Stimulated activated CD4-positive, alpha-beta T cell treated with anti-CD3 and anti-CD28 coated beads, Interleukin-1b, Interleukin-23, amount 100 ng/mL, for 48 hours (primary cell): ENCODE results near the gene RRAS.

ENCODE experiments used
- DNase-seq: peaks from one replicate; pipeline ENCODE4 v3.0.0-alpha.2; 2020

The RRAS gene

DNA sequence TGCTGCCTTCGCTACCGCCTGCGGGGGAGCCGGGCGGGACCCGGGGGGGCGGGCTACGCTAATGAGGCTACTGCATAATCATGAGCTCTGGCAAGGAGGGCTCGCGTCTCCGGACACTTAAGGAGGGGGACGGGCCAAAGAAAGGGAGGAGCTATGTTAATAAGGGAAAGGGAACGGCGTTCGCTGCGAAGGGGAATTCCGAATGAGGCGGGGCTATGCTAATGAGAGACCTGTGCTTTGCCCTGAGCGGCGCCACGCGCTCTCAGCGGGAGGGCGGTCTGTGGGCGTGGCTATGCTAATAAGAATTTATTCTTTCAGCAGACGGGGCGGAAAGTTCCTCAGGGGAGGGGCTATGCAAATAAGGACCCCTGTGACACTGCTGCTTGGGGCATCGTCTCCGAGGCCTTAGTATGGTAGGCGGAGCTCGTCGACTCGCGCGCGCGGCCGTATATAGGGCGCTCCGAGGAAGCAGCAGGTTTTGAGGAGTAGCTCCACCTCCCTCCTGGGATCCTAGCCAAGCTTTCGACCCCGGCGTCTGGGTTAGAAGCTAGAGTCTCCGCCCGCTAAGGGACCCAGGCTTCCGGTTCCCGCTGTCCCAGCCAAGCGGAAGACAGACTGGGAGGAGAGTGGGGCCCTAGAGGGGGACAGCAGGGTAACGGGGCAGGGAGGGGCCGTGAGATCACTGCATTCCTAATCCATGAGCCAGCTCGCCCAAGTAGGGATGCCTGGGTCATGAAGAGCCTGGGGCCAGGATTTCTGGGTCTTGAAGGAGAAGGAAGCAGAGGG is at the start of gene RRAS:
Gene RRAS, minus strand, starts transcription at position 31 of the 786 bp plus-strand sequence. CDS start 45 bp downstream, outside the sequence.
- DNase-seq, result peak; percentile 100

DNA sequence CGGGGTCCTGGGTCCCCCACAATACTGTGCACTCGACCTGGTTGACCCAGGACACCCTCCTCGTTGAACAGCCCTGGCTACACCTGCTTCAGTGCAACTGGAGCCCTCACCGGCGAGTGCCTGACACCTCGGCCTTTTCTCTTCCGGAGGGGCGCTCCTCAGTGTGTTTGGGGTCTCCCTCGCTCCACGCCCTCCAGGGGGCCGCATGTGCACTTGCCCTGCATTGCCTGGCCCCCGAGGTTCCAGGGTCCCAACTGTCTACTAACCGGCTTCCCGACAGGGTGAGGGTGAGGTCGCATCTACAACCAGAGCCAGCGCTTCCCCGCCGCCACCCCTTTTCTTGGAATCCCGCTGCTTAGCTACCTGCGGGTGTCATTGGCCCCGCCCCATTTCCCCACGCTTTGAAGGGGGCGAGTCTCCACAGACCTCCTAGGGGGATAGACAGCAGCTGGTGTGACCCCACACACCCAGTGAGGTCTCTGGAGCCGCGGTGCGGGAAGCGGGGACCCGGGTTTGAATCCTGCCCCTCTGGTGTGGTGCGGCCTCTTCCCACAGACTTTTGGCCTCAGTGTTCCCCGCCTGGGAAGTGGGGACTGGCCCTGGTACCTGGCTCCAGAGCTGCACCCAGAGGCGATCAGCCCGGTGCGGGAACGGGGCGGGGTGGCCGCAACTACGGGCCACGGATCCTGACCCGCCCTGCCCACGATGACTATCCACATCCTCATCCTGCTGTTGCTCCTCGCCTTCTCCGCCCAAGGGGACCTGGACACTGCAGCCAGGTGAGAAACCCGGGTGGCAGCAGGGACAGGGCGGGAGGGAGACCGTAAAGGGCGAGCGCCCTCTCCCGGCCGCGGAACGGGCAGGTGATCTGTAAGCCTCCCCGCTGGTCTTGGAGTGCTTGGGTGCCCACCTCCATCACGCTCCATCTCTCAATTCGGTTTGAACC is 49.5 kb upstream of the RRAS start, which contains the start of gene ADM5:
Gene ADM5, plus strand, starts transcription at position 462 of the 946 bp plus-strand sequence. Its CDS starts 244 bp downstream, at position 706.
- DNase-seq, result peak; percentile 43

DNA sequence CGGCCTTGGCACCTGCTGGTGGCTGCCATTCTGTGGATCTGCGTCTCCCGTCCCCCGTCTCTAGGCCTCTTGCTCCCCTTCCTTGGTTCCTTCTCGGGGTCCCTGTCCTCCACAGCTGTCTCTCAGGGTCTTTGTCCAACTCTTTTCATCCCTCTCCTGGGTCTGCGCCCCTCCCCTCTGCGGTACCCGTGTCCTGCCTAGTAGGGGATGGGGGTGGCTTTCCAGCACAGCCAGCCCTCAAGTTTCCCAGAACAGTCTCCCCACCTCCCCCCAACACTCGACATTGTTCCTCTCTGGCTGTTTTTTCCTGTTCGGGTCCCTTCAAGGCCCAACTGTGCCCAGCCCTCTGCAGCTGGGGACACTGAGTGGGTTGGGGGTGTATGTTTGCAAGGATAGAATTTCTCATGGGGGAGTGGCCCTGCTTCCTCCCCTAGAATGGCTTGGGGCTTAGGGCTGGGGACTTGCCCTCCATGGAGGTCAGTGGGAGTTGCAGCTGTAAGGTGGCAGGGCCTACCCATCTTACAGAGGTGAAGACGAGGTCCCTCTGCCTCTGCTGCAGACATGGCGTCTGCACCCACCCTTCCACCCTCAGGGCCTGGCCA is 48.7 kb upstream of the RRAS start:
- DNase-seq, result no peak

DNA sequence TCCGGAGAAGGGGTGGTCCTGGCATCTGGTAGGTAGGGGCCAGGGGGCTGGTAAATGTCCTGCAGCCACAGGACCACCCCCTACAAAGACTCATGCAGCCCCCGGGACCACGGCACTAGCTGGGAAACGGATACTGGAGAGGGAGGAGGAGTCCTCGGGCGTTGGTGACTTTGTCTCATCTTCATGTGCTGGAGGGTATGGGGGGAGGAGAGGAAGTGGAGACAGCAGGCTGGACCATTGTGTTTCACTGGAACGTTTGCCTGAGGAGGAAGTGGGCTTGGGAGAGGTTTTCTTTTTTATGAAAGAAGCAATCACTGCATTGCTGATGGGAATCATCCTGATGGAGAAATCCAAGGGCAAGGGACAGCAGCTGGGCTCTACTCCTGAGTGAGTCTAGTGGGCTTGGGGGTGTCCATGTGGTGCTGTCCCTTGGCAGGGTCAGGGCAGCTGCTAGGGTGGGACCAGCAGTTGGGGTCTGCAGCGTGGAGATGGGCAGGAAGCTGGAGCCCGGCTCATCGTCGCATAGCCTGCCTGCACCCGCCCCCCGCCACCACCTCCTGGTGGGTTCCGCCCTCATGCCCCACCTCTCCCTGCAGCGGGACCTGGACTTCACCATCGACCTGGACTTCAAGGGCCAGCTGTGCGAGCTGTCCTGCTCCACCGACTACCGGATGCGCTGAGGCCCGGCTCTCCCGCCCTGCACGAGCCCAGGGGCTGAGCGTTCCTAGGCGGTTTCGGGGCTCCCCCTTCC is 47.8 kb upstream of the RRAS start:
- DNase-seq, result no peak

DNA sequence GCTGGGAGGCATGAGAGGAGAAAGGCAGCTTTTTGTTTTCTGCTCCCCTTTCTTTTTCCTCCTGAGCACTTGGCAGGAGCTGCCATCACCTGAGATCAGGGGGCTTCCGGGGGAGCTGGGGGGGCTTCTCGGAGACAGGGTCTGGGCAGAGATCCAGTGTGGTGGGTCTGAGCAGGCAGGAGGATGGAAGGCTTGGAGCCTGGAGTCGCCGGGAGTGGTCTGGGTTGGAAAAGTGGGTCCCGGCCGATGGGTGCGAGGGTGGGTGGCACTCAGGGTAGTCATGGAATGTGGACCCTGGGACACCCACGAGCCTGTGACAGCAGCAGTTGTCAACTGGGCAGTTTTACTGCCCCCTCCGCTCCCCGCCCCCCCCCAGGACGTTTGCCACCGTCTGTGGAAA is 47.2 kb upstream of the RRAS start:
- no peak for DNase-seq

DNA sequence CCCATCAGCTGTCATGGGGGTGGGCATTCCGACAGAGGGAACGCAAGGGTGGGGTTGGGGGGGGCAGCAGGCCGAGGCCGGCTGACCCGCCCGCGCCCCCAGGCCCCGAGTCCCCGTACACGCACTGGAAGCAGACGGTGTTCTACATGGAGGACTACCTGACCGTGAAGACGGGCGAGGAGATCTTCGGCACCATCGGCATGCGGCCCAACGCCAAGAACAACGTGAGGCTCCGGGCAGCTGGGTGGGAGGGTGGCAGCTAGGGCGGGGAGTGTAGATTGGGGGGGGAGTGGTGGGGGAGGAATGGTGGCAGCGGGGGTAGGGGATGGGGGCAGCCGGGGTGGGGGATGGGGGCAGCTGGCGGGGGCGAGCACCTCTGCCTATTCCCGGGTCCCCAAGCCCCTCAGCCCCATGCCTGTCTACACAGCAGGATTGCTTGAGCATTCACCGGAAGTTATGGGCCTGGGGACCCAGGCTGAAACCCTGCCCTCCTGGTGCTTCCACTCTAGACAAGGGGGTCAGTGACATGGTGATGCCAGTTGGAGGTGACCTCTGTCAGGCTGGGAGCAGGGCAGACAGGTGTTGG is 46.7 kb upstream of the RRAS start:
- DNase-seq, result no peak

DNA sequence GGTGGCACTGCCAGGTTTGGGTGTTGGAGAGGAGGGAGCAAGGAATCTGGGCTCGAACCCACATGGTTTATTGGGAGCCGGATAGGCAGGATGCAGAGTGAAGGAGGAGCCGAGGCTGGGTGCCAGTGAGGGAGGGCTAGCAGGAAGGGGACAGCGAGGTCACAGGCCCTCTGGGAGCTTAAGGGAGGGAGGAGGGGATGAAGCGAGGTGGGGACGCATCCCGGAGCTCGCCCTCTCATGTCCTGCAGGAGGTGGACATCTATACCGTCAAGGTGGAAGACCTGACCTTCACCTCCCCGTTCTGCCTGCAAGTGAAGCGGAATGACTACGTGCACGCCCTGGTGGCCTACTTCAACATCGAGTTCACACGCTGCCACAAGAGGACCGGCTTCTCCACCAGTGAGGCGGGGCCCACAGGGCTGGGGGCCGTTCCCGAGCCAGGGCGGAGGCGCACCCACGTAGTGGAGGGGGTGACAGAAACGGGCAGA is 45.9 kb upstream of the RRAS start:
- DNase-seq, result no peak

DNA sequence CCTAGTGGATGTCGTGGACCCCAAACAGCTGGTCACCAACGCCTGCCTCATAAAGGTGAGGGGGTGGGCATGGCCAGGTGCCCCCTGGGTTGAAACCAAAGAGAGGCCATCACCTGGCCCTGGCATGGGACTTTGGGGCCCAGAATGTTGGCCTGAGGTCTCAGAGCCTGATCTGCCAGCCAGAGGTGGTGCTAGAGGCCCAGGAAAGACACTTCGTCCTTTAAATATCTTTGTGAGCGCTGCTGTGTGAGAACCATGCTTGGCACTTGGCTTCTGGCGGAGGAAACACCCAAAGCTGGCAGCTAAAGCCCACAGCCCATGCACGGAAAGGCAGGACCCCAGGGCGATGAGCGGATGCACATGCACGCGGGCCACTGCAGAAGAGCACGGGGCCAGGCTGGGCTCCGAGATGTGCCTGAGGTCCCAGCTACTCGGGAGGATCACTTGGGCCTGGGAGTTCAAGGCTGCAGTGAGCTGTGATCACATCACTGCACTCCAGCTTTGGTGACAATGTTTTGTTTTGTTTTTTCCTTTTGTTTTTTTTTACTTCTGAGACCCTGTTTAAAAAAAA is 45.1 kb upstream of the RRAS start:
- DNase-seq, result no peak

DNA sequence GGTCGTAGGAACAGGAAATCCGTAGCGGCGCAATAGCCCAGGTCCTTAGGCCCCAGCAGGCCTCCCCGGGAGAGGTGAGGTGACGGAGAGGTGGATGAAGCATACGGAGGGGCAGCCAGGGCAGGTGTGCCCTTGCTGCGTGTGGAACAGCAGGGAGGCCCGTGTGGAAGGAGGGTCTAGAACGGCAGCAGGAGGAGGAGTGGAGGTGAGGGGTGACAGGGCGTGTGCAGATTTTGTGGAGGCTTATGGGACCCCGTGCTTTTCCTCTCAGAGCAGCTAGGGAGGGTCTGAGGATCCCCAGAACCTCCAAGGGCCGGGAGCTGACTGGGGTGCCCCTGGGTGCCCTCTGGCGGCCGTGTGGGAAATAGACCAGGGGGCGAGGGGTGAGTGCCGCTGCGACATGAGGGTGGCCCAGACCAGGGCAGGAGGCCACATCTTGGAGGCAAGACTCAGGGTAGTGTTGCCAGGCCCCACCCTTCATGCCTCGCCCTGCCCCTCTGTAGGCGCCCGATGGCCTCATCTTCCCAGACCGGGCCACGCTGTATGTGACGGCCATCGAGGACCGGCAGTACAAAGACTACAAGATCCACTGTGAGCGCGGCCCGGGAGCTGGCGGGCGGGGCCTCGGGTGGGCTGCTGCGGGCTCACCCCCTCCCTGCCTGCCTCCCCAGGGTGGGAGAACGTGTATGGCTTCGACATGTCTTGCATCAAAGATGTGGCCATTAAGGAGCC is 44.5 kb upstream of the RRAS start:
- DNase-seq, result no peak

DNA sequence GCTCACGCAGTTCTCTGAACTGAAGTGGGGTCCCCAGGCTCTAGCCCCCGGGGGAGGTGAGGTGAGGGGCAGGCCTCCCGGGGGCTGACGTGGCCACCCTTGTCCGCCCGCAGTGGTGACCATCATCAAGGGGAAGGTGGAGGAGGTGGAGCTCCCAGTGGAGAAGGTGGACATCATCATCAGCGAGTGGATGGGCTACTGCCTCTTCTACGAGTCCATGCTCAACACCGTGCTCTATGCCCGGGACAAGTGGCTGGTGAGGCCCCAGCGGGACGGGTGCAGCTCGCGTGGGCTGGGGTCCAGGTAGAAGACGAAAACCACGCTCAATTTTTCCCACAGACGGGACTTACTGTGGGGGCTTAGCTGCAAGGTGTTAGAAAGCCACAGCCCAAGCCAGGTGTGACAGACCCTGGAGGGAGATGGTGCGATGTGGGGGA is 43.9 kb upstream of the RRAS start:
- DNase-seq, result no peak

DNA sequence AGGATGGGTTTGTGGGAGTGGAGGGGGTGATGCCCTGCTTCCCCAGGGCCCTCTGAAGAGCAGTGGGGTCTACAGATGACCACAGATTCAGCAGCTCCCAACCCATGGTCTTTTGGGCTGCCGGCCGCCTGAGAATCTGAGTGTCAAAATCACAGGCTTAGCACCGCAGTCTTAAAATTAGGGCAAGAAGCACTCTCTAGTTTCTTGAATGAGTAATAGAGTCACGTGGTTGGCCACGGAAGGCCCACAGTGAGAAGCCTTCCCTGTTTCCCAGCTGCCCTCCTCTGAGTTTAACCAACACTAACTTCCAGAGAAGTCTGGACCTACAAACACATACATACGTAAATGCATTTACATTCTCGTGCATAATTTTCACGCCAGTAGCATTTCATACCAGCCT is 42.3 kb upstream of the RRAS start:
- no peak for DNase-seq

DNA sequence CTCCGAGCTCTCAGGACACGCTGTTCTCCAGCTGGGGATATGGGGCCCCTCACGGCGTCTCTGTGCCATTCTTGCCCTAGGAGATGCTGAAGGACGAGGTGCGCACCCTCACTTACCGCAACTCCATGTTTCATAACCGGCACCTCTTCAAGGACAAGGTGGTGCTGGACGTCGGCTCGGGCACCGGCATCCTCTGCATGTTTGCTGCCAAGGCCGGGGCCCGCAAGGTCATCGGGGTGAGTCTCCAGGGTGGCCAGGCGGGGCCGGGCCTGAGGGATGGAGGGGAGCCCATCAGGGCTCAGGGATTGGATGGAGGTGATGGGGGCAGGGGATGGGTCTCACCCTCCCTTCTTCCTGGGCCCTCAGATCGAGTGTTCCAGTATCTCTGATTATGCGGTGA is 41.9 kb upstream of the RRAS start:
- no peak for DNase-seq

DNA sequence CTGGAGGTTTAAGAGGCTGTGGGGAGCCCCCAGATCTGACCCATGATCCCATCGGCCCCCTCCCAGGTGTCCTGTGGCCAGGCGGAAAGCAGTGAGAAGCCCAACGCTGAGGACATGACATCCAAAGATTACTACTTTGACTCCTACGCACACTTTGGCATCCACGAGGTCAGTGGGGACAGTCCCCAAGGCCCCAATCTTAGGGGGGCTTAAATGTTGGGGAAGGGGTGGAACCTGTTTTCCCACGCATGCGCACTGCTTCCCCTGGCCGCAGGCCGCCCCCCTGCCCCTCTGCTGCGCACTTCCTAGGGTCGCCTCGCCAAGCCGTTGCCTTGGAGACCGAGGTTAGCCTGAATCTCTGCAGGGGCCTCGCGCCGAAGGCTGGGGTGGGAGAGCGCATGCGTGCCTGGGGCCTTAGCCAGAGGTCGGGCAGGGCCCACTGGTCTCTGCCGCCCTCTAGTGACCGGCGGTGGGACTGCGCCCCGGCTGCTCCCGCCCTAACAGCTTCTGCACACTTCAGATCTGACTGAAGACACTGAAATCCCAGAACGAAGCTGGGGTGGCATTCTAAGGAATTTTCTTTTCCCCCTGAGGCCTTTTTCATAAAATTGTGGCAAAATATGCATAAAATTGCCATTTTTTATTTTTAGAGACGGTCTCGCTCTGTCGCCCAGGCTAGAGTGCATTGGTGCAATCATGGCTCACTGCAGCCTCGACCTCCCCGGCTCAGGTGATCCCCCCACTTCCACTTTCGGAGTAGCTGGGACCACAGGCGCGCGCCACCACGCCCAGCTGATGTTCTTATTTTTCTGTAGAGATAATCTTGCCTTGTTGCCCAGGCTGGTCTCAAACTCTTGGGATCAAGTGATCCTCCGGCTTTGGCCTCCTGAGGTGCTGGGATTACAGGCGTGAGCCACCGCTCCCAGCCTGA is 40.7 kb upstream of the RRAS start:
- peak; percentile 93 for DNase-seq

DNA sequence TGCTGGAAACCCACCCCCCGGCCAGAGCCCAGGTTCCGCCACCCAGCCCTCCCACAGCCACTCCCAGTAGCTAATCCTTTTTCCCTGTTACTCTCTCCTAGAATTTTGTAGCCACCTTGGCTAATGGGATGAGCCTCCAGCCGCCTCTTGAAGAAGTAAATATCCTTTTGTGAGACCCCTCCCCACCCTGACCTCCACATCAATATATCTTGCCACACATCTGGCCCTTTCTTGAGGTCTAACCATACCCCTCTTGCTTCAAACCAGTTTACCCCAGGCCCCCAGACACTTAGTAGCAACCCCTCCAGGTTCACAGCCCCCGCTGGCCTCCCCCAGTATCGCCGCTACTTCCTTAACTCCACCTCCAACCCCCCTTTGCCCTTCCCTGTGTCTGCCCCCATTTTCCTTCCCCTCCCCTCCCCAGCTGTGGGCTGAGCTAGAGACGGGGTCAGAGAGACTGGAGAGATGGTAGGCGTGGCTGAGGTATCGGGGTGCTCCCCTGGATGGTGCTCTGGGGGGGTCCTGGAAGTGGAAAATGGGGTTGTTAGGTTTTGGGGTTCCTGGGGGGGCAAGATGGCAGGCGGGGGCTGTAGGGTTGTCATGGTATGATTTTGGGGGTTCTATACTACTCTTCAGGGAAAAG is 39.9 kb upstream of the RRAS start:
- DNase-seq, result no peak

DNA sequence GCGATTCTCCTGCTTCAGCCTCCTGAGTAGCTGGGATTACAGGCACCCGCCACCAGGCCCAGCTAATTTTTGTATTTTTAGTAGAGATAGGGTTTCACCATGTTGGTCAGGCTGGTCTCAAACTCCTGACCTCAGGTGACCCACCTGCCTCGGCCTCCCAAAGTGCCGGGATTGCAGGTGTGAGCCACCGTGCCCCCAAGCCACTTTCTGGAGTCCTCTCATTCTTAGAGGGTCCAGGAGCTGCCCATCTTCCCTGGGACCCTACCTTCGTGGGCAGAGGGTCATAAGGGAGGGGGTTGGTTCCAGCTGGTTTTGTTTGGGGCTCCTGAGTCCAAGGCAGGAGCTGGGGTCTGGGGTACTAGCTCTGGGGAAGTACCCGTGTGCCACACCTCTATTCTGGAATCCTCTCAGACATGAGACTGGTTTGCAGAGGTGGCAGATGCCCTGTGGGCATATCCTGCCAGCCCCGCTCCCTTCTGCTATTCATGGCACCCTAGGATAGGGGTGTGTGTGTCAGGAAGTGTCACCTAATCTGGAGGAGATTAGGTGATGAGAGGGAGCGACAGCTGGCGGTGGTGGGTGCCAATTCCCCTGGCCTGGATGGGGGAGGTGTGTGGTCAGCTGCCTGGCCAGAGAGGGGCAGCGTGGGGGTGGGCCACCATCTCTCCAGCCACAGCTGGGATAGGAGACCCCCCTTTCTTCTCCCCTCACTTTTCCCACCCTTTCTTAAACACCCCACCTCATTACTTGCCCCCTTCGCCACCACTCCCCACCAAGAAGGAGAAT is 39.2 kb upstream of the RRAS start:
- DNase-seq, result no peak

DNA sequence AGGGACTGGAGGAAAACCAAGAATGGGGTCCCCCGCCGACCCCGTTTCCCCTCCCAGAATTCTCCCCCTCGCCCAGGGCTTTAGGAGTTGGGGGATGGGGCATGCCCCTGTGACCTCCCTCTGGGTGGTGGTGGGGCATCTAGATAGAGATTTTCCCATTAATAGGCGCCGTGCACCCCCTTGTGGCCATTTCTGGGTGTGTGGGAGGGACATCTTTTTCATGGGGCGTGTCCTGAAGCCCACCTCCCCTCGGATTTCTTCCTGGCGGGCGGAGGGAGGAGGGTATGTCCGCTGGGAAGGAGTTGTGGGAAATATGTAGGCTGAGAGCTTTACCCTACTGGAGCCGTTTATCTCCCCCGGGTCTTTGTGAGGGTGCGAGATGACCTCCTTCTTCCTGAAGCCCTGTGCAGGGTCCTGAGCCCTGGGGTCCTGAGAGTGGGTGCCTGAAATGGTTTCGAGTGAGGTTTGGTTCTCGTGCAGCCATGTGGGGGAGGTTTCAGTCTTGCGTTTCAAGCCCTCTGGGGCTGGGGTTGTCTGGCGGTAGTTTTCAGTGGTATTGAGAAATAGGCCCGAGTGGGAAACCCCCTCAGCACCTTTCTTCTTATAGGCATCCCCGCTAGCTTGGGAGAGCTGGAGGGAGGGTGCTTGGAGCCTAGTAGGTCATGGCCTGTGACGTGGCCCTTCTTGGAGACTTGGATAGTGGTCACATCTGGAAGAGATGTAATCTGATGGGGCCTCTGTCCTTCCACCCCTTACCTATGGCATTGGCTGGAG is 38.1 kb upstream of the RRAS start:
- peak; percentile 84 for DNase-seq

DNA sequence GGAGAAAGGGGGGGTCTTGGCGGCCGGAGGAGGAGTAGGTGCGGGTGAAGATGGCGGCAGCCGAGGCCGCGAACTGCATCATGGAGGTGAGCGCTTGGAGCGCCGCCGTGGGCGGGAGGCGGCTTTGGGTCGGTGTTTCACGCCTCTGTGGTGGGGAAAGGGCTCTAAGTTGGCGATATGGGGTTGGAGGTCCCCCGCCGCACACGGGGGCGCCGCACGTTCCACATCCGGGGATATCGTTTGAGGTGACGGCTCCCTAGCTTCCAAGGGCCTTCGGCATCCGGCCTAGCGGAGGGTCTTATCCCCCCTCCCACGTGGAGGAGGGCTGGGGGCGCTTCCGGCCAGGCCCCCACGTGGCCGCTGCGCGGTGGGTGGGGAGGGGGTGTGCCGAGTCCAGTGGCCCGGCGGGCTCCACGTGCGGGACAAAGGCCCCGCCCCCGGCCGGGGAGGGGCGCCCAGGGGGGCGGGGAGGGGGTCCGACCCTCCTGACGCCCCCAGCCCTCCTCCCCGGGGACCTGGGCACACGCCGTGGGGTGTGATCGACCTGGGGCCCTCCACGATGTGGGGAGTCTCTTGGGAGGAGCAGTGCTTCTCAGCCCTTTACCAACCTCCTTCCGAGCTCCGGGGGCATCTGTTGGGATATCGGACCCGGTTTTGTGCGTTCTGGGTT is 37.4 kb upstream of the RRAS start, which contains the start of gene PRMT1:
Gene PRMT1, plus strand, starts transcription at position 41 of the 670 bp plus-strand sequence. Its CDS starts 10 bp downstream, at position 51.
- DNase-seq, result peak; percentile 56
